KBM-7 (cell line): Measurements from ENCODE around the gene SLITRK1.

Experiments used
- DNase-seq: peaks from one replicate; pipeline ENCODE4 v3.0.0-alpha.2; 2015
- in situ Hi-C: fragments of 300-500 bp; cut with MboI; formaldehyde crosslinking; loops from 2 replicates; pipeline ENCODE4 v1.14.3; 2020; ENCODE audit warnings: low sequenced_read_pairs, low pct_unique_long_range_greater_than_20kb, mixed read lengths

The SLITRK1 gene

DNA sequence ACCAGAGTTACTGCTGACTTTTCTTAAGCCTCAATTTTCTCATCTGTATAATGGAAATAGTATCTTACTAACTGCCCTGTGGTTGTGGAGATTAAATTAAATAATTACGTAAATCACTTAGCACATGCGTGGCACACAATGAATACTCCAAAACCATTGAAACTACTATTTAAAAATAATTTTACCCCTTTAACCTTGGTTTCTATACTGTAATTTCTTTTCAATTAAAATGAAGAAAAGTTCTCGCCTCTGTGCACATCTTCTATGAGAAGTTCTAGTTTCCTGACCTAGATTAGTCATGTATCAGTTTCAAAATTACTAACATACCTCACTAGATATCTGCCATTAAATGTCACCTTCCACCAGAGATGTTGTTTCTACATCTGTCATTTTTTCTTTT is 5.7 kb downstream of the SLITRK1 start:
- DNase-seq = no peak
- in situ Hi-C loops = no loop called here

DNA sequence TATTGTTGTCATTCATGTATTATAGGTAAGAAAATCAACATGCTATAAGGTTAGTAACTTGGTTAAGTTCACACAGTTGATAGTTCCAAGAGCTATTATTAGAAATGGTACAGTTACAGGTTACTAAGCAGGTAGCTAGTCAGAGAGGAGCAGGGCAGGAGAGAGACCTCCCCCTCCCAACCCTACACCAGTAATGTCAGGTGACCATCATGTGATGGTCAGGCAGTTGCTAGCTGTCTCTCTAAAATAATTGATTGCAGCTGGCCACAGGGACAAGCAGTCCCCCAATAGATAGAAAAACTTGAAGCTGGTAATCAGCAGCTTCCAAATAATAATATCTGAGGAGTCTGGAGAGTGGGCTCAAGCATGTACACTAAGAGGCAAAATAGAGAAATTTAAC is 14.6 kb downstream of the SLITRK1 start:
- no peak for DNase-seq
- in situ Hi-C loops = no loop called here

GRCh38 chr13:83865161-83866137 is 16.8 kb downstream of the SLITRK1 start:
- no peak for DNase-seq
- in situ Hi-C loops = no loop called here

GRCh38 chr13:83853771-83854170 is 28.5 kb downstream of the SLITRK1 start:
- in situ Hi-C loops = no loop called here
- no peak for DNase-seq

DNA sequence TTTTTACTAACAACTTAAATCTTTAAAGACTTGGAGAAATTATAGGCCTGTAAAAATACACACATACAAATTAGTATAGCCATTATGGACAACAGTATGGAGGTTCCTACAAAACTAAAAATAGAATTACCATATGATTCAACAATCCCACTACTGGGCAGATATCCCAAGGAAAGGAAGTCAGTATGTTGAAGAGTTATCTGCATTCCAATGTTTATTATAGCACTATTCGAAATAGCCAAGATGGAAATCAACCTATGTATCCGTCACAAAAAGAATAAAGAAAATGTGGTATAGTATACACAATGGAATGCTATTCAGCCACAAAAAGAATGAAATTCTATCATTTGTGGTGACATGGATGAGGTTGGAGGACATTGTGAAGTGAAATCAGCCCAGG is 37.2 kb downstream of the SLITRK1 start:
- no peak for DNase-seq
- in situ Hi-C loops = no loop called here

DNA sequence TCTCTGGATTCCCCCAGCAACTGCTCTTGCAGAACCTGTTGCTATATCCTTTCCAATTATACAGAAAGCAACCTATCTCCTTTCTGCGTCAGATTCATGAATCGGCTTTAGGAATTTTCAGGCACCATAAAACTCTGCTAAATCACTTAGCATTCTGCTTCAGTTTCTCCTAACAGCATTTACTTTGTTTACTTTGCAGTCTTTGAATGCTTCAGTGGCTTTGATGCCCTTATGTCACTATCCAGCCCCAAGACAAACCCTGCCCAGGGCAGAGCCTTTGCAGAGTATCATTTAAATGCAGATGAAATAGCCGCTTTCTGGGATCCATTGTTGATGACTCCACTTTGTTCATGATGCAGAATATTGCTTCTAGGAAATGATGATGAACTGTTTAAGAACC is 43.1 kb downstream of the SLITRK1 start:
- DNase-seq = no peak
- in situ Hi-C loops = no loop called here

GRCh38 chr13:83831796-83832195 is 50.5 kb downstream of the SLITRK1 start:
- in situ Hi-C loops = no loop called here
- no peak for DNase-seq

- in situ Hi-C loops = no loop called here
- no peak for DNase-seq
Measured at GRCh38 chr13:83829810-83830209, 52.5 kb downstream of the SLITRK1 start.

DNA sequence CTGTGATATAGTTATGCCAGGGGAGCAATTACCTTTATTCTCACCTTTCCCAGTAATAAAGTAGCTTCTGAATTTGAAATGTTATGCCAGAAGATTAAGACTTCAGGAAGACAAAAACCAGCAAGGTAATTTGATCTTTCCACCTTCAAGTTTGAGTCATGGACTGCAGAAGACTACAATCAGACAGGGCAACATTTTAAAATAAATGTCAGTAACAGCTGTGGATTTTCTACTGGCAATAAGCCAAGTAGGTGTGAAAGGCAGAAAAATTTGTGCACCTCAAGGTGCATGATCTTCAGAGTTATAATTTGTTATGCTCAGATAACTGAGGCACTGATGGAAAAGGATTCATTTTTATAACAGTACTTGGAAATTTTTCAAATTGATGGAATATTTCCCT is 54.9 kb downstream of the SLITRK1 start:
- DNase-seq = no peak
- in situ Hi-C loops = no loop called here
